GM13976 (cell line): Measurements from ENCODE around the gene HMGB4.

Source experiments
- DNase-seq: peaks from one replicate; pipeline ENCODE4 v3.0.0; 2012; ENCODE audit warnings: low spot score
- in situ Hi-C: fragments of 300-500 bp; cut with MboI; formaldehyde crosslinking; loops from one replicate; pipeline ENCODE4 v1.12.0; 2022; ENCODE audit warnings: low sequenced_read_pairs, mixed read lengths, inconsistent platforms; ENCODE audit not compliant: unreplicated experiment
- TF ChIP-seq, protein P1 (sequence below): IDR thresholded peaks from 2 replicates; pipeline ENCODE4 v1.5.1; 2012; ENCODE audit warnings: borderline replicate concordance, mild to moderate bottlenecking; ENCODE audit not compliant: insufficient read depth; ENCODE audit errors: extremely low read depth, missing control alignments, control extremely low read depth

HMGB4 gene

DNA sequence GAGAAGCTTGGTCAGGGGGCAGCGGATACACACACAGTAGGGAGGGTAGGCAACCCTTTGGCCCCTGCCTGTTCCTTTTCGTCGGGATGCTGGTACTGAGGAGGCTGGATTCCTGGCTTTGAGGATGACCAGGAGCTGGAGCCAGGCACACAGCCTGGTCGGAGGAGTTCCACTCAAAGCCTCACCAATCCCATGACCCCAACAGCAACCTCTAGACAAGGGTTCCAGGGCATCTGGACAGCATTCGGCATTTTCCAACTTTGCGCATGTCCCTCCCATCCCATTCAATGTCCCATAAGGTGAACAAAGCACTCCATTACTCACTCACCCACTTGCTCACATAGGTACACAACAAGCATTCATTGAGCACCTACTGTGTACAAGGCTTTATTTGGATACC is 42.6 kb upstream of the HMGB4 start:
- no peak for DNase-seq

DNA sequence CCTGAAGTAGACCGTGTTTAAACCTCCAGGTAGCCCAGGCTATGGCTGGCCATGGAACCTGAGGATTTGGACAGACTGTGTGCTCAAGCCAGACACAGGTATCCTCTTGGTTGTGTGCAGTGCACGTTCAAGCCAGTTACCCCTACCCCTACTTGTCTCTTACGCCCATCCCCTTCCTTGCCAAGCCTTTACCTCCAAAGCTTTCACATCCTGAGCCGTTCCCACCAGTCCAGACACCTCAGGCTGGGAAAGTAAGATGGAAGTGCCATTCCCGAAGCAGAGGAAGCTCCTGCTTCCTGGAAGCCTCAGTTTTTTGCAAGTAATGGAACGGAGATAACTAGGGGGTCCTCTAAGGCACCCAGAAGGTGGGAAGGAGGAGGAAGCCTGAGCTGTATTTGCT is 41.5 kb upstream of the HMGB4 start:
- in situ Hi-C loops = no loop called here
- TF ChIP-seq, protein P1, sequence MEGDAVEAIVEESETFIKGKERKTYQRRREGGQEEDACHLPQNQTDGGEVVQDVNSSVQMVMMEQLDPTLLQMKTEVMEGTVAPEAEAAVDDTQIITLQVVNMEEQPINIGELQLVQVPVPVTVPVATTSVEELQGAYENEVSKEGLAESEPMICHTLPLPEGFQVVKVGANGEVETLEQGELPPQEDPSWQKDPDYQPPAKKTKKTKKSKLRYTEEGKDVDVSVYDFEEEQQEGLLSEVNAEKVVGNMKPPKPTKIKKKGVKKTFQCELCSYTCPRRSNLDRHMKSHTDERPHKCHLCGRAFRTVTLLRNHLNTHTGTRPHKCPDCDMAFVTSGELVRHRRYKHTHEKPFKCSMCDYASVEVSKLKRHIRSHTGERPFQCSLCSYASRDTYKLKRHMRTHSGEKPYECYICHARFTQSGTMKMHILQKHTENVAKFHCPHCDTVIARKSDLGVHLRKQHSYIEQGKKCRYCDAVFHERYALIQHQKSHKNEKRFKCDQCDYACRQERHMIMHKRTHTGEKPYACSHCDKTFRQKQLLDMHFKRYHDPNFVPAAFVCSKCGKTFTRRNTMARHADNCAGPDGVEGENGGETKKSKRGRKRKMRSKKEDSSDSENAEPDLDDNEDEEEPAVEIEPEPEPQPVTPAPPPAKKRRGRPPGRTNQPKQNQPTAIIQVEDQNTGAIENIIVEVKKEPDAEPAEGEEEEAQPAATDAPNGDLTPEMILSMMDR = no peak
- no peak for DNase-seq

More for the DNA sequence above, 42.6 kb upstream of the HMGB4 start:
- in situ Hi-C loops = no loop called here
- TF ChIP-seq, protein P1 = no peak

DNA sequence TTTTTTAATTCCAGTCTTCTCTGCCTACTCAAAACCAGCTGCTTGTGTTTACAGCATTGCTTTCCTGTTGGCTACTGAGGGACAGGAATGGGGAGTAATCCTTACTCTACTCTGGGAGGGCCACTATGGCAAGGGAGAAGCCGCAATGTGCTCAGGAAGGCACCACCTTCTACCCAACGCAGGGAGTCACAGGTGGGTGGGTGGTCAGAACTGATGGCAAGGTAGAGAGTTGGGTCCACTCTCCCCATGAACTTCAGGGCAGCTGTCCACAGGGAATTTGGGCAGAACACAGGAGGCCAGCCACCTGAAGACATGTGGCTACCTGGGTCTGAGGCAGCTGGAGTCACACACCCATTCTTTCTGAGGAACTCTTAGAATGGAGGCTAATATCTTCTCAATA is 40.5 kb upstream of the HMGB4 start:
- in situ Hi-C loops = no loop called here
- TF ChIP-seq, protein P1 = no peak
- no peak for DNase-seq

DNA sequence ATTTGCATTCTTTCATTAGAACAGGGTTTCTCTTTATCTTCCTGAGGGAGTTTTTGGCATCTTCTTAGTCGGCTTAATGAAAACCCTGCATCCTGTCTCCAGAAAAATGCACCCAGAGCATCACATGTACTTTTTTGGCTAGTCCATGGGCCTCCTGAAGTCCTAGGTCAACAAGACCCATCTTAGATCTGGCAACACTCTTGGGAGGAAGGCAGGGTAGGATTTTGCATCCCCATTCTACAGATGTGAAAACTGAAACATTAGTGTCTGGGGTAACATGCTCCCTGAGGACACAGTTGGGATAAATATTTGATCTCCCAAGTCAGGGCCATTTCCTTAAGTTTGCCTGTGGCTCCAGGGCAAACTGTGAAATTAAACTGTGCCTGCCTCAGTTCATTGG is 40.0 kb upstream of the HMGB4 start:
- TF ChIP-seq, protein P1 = no peak
- in situ Hi-C loops = no loop called here
- no peak for DNase-seq

DNA sequence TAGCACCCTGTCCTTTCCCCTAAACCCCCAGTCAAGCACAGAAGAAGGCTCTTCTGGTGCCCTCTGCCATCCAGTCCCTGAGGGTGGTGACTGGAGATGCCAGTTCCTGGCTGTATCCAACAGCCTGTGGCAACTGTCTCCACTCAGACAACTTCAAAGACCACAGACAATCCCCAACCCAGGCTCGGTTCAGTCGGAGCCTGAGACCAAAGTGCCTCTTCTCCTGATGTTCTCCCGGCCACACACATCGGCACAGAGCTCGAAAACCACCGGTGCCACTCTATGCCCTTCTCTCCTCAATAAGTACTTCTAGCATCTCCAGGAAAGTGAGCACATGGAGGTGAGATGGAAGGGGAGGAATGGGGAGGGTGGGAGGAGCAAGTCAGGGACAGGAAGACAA is 39.6 kb upstream of the HMGB4 start:
- TF ChIP-seq, protein P1 = no peak
- no peak for DNase-seq
- in situ Hi-C loops = no loop called here

DNA sequence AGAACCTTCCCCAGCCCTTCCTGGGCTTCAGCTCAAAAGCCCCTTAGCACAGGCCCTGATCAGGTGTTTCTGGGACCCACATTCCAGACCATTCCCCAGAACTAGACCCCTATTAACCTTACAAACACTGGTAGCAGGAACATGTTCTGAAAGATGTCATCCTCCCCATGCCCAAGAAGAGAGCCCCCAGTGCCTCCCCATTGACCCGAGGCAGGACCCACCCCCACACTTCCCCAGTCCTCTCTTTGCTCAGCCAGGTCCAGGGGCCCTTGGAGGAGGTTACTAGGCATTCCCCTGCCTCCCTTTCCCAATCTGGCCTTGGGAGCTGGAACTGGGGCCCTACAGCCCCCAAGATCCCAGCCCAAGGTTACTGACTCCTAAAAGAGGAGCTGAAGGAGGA is 38.9 kb upstream of the HMGB4 start:
- DNase-seq = no peak
- in situ Hi-C loops = no loop called here
- TF ChIP-seq, protein P1 = no peak

DNA sequence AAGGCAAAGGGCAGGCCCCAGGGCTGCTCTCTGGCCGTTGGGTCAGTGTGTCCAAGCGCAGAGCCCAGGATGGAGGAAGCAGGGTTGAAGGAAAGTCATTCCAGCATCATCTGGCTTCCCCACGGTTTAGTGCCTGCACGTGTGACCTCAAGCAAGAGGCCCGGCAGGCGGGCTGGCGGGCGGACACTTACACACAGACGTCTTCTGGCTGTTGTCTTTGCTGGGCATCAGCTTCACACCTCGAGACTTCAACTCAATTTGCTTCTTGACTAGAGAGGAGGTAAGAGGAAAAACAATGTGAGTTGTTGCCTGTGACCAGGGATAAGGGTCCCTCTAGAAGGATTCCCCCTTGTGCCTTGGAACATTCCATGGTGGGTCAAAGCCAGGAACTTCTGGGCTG is 38.4 kb upstream of the HMGB4 start:
- no peak for DNase-seq
- in situ Hi-C loops = no loop called here
- TF ChIP-seq, protein P1 = no peak
